ENCODE results near the gene HDAC3.

Gene HDAC3

DNA sequence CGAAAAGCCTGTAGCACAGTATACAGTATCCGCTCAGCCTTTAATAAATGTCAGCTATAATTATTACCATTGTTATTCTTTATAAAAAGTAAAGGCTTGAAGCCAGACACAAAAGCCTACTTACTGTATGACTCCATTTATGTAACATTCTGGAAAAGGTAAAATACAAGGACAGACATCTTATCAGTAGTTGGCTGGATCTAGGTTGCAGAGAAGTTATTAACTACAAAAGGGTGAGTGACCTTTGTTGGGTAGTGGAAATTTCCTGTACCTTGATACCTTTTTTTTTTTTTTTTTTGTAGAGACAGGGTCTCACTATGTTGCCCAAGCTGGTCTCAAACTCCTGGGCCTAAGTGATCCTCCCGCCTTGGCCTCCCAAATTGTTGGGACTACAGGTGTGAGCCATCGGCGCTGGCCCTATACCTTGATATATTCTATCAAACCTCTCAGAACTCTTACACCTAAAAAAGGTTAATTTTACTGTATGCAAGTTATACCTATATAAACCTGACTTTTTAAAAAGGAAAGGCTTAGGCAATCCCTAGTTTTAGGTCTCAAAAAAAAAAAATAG, 6.0 kb downstream of the HDAC3 start:
- H3K9me3 ChIP-seq (ENCODE audit: control insufficient read depth, insufficient read depth, low read depth, low read length) = no peaks in the 10 kb centered on the region
- no peak overlapping the region for H3K27ac ChIP-seq (ENCODE audit: extremely low read depth, low read depth, low read length)
- CTCF ChIA-PET = interaction anchor here (2.5 to 12.5 kb wide), 3 partner anchors 11 to 39 kb away, joined by 16 to 125 read pairs (median 18); partner anchors contain the start of gene DIAPH1
- POLR2A ChIA-PET = no interaction called here
- TF ChIP-seq OVOL3 (tag by site-specific recombination; IDR thresholded peaks at IDR 0.05) (no peak), SALL2 (tag by site-specific recombination; IDR thresholded peaks at IDR 0.05; ENCODE audit: borderline replicate concordance) (no peak), ZNF626 (tag by site-specific recombination; IDR thresholded peaks at IDR 0.05) (no peak), ZNF112 (tag by site-specific recombination; IDR thresholded peaks at IDR 0.05) (no peak), ZNF623 (tag by site-specific recombination; IDR thresholded peaks at IDR 0.05) (no peak), ZNF777 (tag by site-specific recombination; IDR thresholded peaks at IDR 0.05; ENCODE audit: borderline replicate concordance) (no peak), ZNF202 (tag by site-specific recombination; IDR thresholded peaks at IDR 0.05; ENCODE audit: borderline replicate concordance) (no peak), ZNF529 (tag by site-specific recombination; IDR thresholded peaks at IDR 0.05; ENCODE audit: insufficient replicate concordance) (no peak), ZNF146 (tag by site-specific recombination; IDR thresholded peaks at IDR 0.05) (no peak), ZNF24 (tag by site-specific recombination; IDR thresholded peaks at IDR 0.05) (no peak), ZNF843 (tag by site-specific recombination; IDR thresholded peaks at IDR 0.05) (no peak), ZNF16 (tag by site-specific recombination; IDR thresholded peaks at IDR 0.05; ENCODE audit: low read depth) (no peak), KLF10 (tag by site-specific recombination; IDR thresholded peaks at IDR 0.05) (no peak), YY2 (tag by site-specific recombination; IDR thresholded peaks at IDR 0.05) (no peak)
- TF ChIP-seq, protein P1, sequence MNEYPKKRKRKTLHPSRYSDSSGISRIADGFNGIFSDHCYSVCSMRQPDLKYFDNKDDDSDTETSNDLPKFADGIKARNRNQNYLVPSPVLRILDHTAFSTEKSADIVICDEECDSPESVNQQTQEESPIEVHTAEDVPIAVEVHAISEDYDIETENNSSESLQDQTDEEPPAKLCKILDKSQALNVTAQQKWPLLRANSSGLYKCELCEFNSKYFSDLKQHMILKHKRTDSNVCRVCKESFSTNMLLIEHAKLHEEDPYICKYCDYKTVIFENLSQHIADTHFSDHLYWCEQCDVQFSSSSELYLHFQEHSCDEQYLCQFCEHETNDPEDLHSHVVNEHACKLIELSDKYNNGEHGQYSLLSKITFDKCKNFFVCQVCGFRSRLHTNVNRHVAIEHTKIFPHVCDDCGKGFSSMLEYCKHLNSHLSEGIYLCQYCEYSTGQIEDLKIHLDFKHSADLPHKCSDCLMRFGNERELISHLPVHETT (tag by site-specific recombination; IDR thresholded peaks at IDR 0.05) = no peak
- TF ChIP-seq, protein P2, sequence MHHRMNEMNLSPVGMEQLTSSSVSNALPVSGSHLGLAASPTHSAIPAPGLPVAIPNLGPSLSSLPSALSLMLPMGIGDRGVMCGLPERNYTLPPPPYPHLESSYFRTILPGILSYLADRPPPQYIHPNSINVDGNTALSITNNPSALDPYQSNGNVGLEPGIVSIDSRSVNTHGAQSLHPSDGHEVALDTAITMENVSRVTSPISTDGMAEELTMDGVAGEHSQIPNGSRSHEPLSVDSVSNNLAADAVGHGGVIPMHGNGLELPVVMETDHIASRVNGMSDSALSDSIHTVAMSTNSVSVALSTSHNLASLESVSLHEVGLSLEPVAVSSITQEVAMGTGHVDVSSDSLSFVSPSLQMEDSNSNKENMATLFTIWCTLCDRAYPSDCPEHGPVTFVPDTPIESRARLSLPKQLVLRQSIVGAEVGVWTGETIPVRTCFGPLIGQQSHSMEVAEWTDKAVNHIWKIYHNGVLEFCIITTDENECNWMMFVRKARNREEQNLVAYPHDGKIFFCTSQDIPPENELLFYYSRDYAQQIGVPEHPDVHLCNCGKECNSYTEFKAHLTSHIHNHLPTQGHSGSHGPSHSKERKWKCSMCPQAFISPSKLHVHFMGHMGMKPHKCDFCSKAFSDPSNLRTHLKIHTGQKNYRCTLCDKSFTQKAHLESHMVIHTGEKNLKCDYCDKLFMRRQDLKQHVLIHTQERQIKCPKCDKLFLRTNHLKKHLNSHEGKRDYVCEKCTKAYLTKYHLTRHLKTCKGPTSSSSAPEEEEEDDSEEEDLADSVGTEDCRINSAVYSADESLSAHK (tag by site-specific recombination; IDR thresholded peaks at IDR 0.05) = no peak
- H3K36me3 ChIP-seq (ENCODE audit: control insufficient read depth in 2 of 2, insufficient read depth in 1 of 2, low read length in 2 of 2) = peaks cover 39 to 77% of the 10 kb centered on the region in 2 experiments
- peaks cover 6% of the 10 kb centered on the region for H3K4me1 ChIP-seq (ENCODE audit: control insufficient read depth, insufficient read depth, low read length)
- H3K4me3 ChIP-seq (ENCODE audit: low read depth, low read length) = no peak overlapping the region

GRCh38 chr5:141628175-141628788, 8.4 kb downstream of the HDAC3 start:
- Histone ChIP-seq H3K36me3 (ENCODE audit: control insufficient read depth in 2 of 2, insufficient read depth in 1 of 2, low read length in 2 of 2) (peaks cover 42 to 91% of the 10 kb centered on the region in 2 experiments), H3K4me1 (ENCODE audit: control insufficient read depth, insufficient read depth, low read length) (no peaks in the 10 kb centered on the region), H3K27ac (ENCODE audit: extremely low read depth, low read depth, low read length) (no peak overlapping the region), H3K4me3 (ENCODE audit: low read depth, low read length) (no peak overlapping the region), H3K9me3 (ENCODE audit: control insufficient read depth, insufficient read depth, low read depth, low read length) (no peaks in the 10 kb centered on the region)
- POLR2A ChIA-PET = interaction anchor here (0.6 kb wide), 1 partner anchor 8 kb away, joined by 3 read pairs; the partner anchor contains the start of genes HDAC3 and RELL2
- CTCF ChIA-PET = interaction anchor here (0.7 to 12.5 kb wide), 3 partner anchors 9 to 36 kb away, joined by 3 to 125 read pairs (median 16); partner anchors contain the start of gene DIAPH1
- TF ChIP-seq RBAK (tag by site-specific recombination; IDR thresholded peaks at IDR 0.05) (no peak), TSHZ1 (tag by site-specific recombination; IDR thresholded peaks at IDR 0.05; ENCODE audit: borderline replicate concordance) (no peak), PRDM1 (tag by site-specific recombination; IDR thresholded peaks at IDR 0.05) (no peak), ZNF302 (tag by site-specific recombination; IDR thresholded peaks at IDR 0.05; ENCODE audit: low read depth) (no peak), ZNF585B (tag by site-specific recombination; IDR thresholded peaks at IDR 0.05) (no peak), ZNF701 (tag by site-specific recombination; IDR thresholded peaks at IDR 0.05) (no peak), ELK4 (IDR thresholded peaks at IDR 0.05; ENCODE audit: borderline replicate concordance, low read depth, low read length) (no peak), ZNF777 (tag by site-specific recombination; IDR thresholded peaks at IDR 0.05; ENCODE audit: borderline replicate concordance) (no peak), KLF1 (tag by site-specific recombination; IDR thresholded peaks at IDR 0.05) (no peak), GLI2 (tag by site-specific recombination; IDR thresholded peaks at IDR 0.05; ENCODE audit: borderline replicate concordance, low read depth) (no peak)

Data from HEK293 (cell line).